Measurements from ENCODE around the gene OPCML.

DNA sequence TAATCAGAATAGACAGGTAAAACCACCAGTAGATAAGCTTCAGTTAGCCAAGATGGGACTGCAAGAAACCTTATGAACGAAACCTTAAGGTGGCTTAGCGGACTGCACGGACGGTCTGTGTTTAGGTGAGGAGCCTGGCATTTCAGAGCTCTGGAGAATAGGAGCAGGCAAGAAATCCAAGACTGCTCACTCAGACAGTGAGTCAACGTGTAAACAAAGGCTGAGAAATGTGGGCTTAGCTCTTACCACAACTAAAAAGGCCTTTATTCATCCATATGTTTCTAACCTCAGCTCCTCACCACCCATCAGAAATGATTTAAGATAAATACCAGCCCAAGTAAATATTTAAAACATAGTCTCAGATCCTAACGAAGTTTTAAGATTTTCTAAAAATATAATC, 657.7 kb downstream of the OPCML start:
- TF ChIP-seq, protein P1, sequence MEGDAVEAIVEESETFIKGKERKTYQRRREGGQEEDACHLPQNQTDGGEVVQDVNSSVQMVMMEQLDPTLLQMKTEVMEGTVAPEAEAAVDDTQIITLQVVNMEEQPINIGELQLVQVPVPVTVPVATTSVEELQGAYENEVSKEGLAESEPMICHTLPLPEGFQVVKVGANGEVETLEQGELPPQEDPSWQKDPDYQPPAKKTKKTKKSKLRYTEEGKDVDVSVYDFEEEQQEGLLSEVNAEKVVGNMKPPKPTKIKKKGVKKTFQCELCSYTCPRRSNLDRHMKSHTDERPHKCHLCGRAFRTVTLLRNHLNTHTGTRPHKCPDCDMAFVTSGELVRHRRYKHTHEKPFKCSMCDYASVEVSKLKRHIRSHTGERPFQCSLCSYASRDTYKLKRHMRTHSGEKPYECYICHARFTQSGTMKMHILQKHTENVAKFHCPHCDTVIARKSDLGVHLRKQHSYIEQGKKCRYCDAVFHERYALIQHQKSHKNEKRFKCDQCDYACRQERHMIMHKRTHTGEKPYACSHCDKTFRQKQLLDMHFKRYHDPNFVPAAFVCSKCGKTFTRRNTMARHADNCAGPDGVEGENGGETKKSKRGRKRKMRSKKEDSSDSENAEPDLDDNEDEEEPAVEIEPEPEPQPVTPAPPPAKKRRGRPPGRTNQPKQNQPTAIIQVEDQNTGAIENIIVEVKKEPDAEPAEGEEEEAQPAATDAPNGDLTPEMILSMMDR (conservative IDR thresholded peaks at IDR 0.05; ENCODE audit: low read length): no peak
- TF ChIP-seq EZH2phosphoT487 (IDR thresholded peaks at IDR 0.05; ENCODE audit: borderline replicate concordance): no peak
